Measurements from ENCODE around the gene ELL2. TPM values are rescaled to one million over a fixed set of nuclear protein-coding genes. Genes with fewer than 3 reads are reported as not detected.

ELL2 gene
- total RNA-seq, 2 experiments from 2014 or later: 11.6 to 15.0 TPM

GRCh38 chr5:95939465-95939864, 22.2 kb downstream of the ELL2 start:
- POLR2A ChIA-PET: no interaction called here
- Mint-ChIP-seq H3K4me3 (no peak overlapping the region), H3K36me3 (no peaks in the 10 kb centered on the region), H3K9me3 (no peaks in the 10 kb centered on the region), H3K4me1 (no peaks in the 10 kb centered on the region), H3K27me3 (peaks cover 1% of the 10 kb centered on the region), H3K27ac (no peak overlapping the region)
- ATAC-seq (ENCODE audit: low read depth) (no peak), DNase-seq (no peak)

GRCh38 chr5:95938766-95939165, 22.9 kb downstream of the ELL2 start:
- Mint-ChIP-seq H3K4me3 (no peak overlapping the region), H3K27ac (no peak overlapping the region), H3K9me3 (no peaks in the 10 kb centered on the region), H3K27me3 (peaks cover 1% of the 10 kb centered on the region), H3K4me1 (no peaks in the 10 kb centered on the region), H3K36me3 (no peaks in the 10 kb centered on the region)
- ATAC-seq (ENCODE audit: low read depth): no peak
- POLR2A ChIA-PET: no interaction called here
- no peak for DNase-seq

- no peak for DNase-seq
- H3K9me3 Mint-ChIP-seq: no peaks in the 10 kb centered on the region
- no peak for ATAC-seq (ENCODE audit: low read depth)
- no peaks in the 10 kb centered on the region for H3K4me1 Mint-ChIP-seq
- H3K27ac Mint-ChIP-seq: no peak overlapping the region
- POLR2A ChIA-PET: no interaction called here
- H3K36me3 Mint-ChIP-seq: no peaks in the 10 kb centered on the region
- peaks cover 1% of the 10 kb centered on the region for H3K27me3 Mint-ChIP-seq
- no peak overlapping the region for H3K4me3 Mint-ChIP-seq
Measured at GRCh38 chr5:95938347-95938746, 23.3 kb downstream of the ELL2 start.

GRCh38 chr5:95937607-95938152, 24.0 kb downstream of the ELL2 start:
- Mint-ChIP-seq H3K27me3 (peaks cover 1% of the 10 kb centered on the region), H3K9me3 (no peaks in the 10 kb centered on the region), H3K4me3 (no peak overlapping the region), H3K27ac (no peak overlapping the region), H3K36me3 (no peaks in the 10 kb centered on the region), H3K4me1 (no peaks in the 10 kb centered on the region)
- no peak for ATAC-seq (ENCODE audit: low read depth)
- DNase-seq: no peak
- POLR2A ChIA-PET: interaction anchor here (0.6 kb wide), 1 partner anchor 315 kb away, joined by 3 read pairs; no protein-coding TSS in a partner anchor

GRCh38 chr5:95936812-95937397, 24.7 kb downstream of the ELL2 start:
- Mint-ChIP-seq H3K27ac (no peak overlapping the region), H3K36me3 (no peaks in the 10 kb centered on the region), H3K4me1 (no peaks in the 10 kb centered on the region), H3K4me3 (no peak overlapping the region), H3K27me3 (peaks cover 1% of the 10 kb centered on the region), H3K9me3 (no peaks in the 10 kb centered on the region)
- POLR2A ChIA-PET: interaction anchor here (0.6 kb wide), 1 partner anchor 315 kb away, joined by 3 read pairs; no protein-coding TSS in a partner anchor
- ATAC-seq (ENCODE audit: low read depth): no peak
- no peak for DNase-seq

- H3K9me3 Mint-ChIP-seq: no peaks in the 10 kb centered on the region
- no peak overlapping the region for H3K4me3 Mint-ChIP-seq
- ATAC-seq (ENCODE audit: low read depth) (no peak), DNase-seq (no peak)
- POLR2A ChIA-PET: no interaction called here
- H3K36me3 Mint-ChIP-seq: peaks cover 3% of the 10 kb centered on the region
- H3K27ac Mint-ChIP-seq: no peak overlapping the region
- peaks cover 1% of the 10 kb centered on the region for H3K27me3 Mint-ChIP-seq
- H3K4me1 Mint-ChIP-seq: no peaks in the 10 kb centered on the region
Measured at GRCh38 chr5:95935553-95936100, 26.0 kb downstream of the ELL2 start.

GRCh38 chr5:95934207-95934804, 27.3 kb downstream of the ELL2 start:
- H3K27ac Mint-ChIP-seq: no peak overlapping the region
- H3K9me3 Mint-ChIP-seq: no peaks in the 10 kb centered on the region
- DNase-seq: no peak
- H3K36me3 Mint-ChIP-seq: peaks cover 3% of the 10 kb centered on the region
- no peak for ATAC-seq (ENCODE audit: low read depth)
- peaks cover 1% of the 10 kb centered on the region for H3K27me3 Mint-ChIP-seq
- H3K4me3 Mint-ChIP-seq: no peak overlapping the region
- H3K4me1 Mint-ChIP-seq: peaks cover under 1% of the 10 kb centered on the region
- POLR2A ChIA-PET: no interaction called here

- Mint-ChIP-seq H3K4me1 (peaks cover 10% of the 10 kb centered on the region), H3K9me3 (no peaks in the 10 kb centered on the region), H3K27me3 (no peaks in the 10 kb centered on the region), H3K36me3 (peaks cover 7% of the 10 kb centered on the region), H3K4me3 (no peak overlapping the region), H3K27ac (no peak overlapping the region)
- ATAC-seq (ENCODE audit: low read depth) (no peak), DNase-seq (no peak)
- POLR2A ChIA-PET: no interaction called here
Measured at GRCh38 chr5:95932941-95933340, 28.7 kb downstream of the ELL2 start.

- Mint-ChIP-seq H3K4me3 (no peak overlapping the region), H3K9me3 (no peaks in the 10 kb centered on the region), H3K36me3 (peaks cover 9% of the 10 kb centered on the region), H3K4me1 (peaks cover 15% of the 10 kb centered on the region), H3K27ac (no peak overlapping the region), H3K27me3 (no peaks in the 10 kb centered on the region)
- ATAC-seq (ENCODE audit: low read depth): no peak
- POLR2A ChIA-PET: interaction anchor here (0.7 kb wide), 2 partner anchors 122 to 210 kb away, joined by 5 to 9 read pairs; no protein-coding TSS in a partner anchor
- no peak for DNase-seq
Measured at GRCh38 chr5:95931079-95931833, 30.4 kb downstream of the ELL2 start.

GRCh38 chr5:95930141-95930930, 31.3 kb downstream of the ELL2 start:
- H3K9me3 Mint-ChIP-seq: no peaks in the 10 kb centered on the region
- ATAC-seq (ENCODE audit: low read depth): no peak

GRCh38 chr5:95928724-95929253, 32.9 kb downstream of the ELL2 start:
- no peaks in the 10 kb centered on the region for H3K27me3 Mint-ChIP-seq
- peak overlapping the region; percentile 36 for H3K27ac Mint-ChIP-seq
- peaks cover 30% of the 10 kb centered on the region for H3K4me1 Mint-ChIP-seq
- H3K4me3 Mint-ChIP-seq: no peak overlapping the region
- DNase-seq (no peak), ATAC-seq (ENCODE audit: low read depth) (no peak)
- POLR2A ChIA-PET: no interaction called here
- no peaks in the 10 kb centered on the region for H3K9me3 Mint-ChIP-seq
- H3K36me3 Mint-ChIP-seq: peaks cover 9% of the 10 kb centered on the region

More at GRCh38 chr5:95930141-95930930, 31.3 kb downstream of the ELL2 start:
- DNase-seq: no peak
- no peak overlapping the region for H3K4me3 Mint-ChIP-seq
- H3K27me3 Mint-ChIP-seq: no peaks in the 10 kb centered on the region
- H3K4me1 Mint-ChIP-seq: peaks cover 20% of the 10 kb centered on the region
- H3K36me3 Mint-ChIP-seq: peaks cover 9% of the 10 kb centered on the region
- POLR2A ChIA-PET: no interaction called here
- no peak overlapping the region for H3K27ac Mint-ChIP-seq

GRCh38 chr5:95927927-95928723, 33.5 kb downstream of the ELL2 start:
- Mint-ChIP-seq H3K4me3 (peak overlapping the region; percentile 1), H3K36me3 (peaks cover 12% of the 10 kb centered on the region), H3K9me3 (no peaks in the 10 kb centered on the region), H3K27ac (peak overlapping the region; percentile 44), H3K27me3 (no peaks in the 10 kb centered on the region), H3K4me1 (peaks cover 33% of the 10 kb centered on the region)
- POLR2A ChIA-PET: no interaction called here
- peak; percentile 32 for ATAC-seq (ENCODE audit: low read depth)
- DNase-seq: no peak
